ENCODE measurements around the gene GALM.
"Not testable (repeated sequence)": the region's sequence is repeated elsewhere in the genome, so short reads cannot be mapped to it uniquely, and the experiment has no call there.

The GALM gene

DNA sequence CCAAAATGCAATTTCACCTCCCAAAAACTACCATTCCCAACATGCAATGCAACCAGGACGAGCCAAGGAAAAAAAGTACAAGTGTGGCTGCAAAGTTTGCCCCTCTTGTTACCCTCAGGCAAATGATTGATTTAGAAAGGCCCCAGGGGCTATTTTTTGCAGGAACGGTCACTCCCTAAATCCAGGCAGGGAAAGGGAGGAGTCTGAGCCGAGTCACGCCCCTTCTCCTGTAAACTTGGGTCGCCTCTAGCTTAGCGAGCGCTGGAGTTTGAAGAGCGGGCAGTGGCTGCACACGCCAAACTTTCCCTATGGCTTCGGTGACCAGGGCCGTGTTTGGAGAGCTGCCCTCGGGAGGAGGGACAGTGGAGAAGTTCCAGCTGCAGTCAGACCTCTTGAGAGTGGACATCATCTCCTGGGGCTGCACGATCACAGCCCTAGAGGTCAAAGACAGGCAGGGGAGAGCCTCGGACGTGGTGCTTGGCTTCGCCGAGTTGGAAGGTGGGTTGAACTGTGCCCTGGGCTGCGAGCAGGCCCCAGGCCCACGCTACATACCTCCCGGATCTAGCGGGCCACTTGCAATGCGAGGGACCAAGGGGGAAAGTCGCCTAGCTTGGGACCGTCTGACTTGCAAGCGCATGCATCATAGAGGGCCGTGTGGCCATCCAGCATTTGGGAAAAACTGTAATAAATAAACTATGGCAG is at the start of gene GALM:
GALM (plus strand) TSS at position 261 of the 702 bp plus-strand sequence; CDS start at position 309, 48 bp downstream.
- peak; percentile 21 for DNase-seq (ENCODE audit: low read depth)

- no peak for DNase-seq (ENCODE audit: low read depth)
Observed at GRCh38 chr2:38617301-38617700, 48.6 kb upstream of the GALM start.

- no peak for DNase-seq (ENCODE audit: low read depth)
Observed at GRCh38 chr2:38619458-38620164, 46.3 kb upstream of the GALM start.

DNA sequence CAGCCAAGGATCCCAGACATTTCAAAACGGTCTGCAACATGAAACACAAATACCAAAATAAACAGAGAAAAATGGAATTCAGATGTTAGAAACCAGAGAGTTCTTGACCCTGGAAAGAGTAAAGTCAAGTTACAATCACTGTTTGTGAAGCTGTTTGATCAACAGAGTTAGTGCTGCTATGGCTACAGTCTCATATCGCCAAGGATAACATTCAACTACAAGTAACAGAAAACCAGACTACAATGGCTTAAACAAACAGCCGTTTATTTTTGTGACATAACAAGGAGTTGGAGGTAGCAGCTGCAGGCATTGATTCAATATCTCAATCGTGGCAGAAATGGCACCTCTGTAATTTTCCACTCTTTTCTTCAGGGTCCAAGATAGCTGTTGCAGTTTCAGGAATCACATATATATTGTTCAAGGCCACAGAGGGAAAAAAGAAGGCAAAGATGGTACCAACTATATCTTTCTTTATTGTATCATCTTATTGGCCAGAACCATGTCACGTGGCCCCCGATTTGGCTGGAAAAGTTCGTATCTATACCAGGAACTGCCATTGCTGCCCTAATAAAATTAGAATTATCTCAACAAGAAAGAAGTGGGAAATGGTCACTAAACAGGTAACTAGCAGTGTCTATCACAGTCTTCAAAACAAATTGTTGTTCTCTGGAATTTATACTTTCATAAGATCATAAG is 45.5 kb upstream of the GALM start:
- no peak for DNase-seq (ENCODE audit: low read depth)

DNA sequence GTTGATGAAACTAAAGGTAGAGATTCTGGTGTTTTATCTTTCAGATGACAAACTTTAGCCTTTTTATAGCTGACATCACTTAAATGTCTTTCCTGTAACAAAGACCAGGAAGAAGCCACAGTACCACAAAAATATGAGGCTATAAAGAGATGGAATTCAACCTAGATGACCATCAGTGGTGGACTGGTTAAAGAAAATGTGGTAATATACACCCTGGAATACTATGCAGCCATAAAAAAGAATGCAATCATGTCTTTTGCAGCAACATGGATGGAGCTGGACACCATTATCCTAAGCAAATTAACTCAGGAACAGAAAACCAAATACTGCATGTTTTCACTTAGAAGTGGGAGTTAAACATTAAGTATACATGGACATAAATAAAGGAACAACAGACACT is 44.9 kb upstream of the GALM start:
- no peak for DNase-seq (ENCODE audit: low read depth)

- no peak for DNase-seq (ENCODE audit: low read depth)
Observed at GRCh38 chr2:38622210-38622609, 43.7 kb upstream of the GALM start.

- no peak for DNase-seq (ENCODE audit: low read depth)
Observed at GRCh38 chr2:38626326-38627035, 39.4 kb upstream of the GALM start.

DNA sequence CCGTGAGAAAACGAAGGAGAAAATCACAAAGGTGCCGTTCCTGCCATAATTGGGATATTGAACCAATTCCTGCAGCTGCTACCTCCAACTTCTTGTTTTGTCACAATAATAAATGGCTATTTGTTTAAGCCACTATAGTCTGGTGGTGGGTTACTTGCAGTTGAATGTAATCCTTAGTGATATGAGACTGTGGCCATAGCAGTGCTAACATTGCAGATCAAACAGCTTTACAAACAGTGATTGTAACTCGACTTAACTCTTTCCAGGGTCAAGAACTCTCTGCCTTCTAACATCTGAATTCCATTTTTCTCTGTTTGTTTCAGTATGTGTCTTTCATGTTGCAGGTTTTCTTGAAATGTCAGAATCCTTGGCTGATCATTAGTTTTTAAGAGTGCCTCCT is 38.5 kb upstream of the GALM start:
- no peak for DNase-seq (ENCODE audit: low read depth)

GRCh38 chr2:38629684-38630083 is 36.2 kb upstream of the GALM start:
- DNase-seq (ENCODE audit: low read depth), result no peak

DNA sequence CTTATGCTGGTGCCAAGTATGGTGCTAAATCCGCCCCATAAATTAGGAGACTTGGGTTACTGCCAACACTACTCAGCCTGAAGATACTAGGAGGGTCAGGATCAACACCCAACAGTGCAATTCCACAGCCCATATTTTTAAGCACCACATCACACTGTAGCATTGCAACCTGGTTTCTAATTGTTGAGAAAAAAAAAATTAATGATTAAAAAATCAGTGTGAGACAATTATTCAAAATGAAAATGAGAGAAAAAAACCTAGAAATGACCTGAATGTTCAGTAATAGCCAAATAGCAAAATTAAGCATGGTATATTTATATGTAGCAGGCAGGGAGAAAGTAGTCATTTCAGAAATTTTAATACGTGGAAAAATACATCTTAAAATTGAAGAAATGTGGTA is 33.9 kb upstream of the GALM start:
- DNase-seq (ENCODE audit: low read depth), result no peak

DNA sequence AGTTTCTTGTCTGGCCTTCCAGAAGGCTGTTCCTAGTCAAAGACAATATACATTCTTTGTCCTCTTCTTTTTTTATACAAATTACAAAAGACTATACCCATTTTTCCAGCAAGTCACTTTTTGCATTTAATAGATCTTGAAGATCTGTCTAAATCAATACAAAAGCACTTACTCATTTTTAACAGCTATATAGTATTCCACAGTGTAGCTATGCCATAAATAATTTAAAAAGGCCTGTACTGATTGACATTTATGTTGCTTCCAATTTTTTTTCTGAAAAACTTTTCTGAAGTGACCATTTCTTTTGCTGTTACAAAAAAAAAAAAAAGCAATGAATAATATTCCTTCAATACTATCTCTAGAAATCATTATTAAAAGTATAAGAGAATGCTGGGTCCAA is 32.9 kb upstream of the GALM start:
- DNase-seq (ENCODE audit: low read depth), result no peak

DNA sequence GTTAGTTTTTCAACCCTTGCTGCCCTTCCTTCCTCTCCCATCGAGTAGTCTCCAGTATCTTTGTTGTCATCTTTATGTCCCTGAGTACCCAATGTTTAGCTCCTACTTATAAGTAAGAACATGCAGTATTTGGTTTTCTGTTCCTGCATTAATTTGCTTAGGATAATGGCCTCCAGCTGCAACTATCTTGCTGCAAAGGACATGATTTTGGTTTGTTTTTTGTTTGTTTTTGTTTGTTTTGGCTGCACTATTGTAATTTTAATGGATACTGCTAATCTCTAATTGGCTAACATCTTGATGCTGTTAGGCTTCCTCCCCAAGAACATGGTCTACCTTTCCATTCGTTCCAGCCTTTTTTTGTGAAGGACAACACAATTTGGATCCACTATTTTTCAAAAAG is 32.0 kb upstream of the GALM start:
- no peak for DNase-seq (ENCODE audit: low read depth)

DNA sequence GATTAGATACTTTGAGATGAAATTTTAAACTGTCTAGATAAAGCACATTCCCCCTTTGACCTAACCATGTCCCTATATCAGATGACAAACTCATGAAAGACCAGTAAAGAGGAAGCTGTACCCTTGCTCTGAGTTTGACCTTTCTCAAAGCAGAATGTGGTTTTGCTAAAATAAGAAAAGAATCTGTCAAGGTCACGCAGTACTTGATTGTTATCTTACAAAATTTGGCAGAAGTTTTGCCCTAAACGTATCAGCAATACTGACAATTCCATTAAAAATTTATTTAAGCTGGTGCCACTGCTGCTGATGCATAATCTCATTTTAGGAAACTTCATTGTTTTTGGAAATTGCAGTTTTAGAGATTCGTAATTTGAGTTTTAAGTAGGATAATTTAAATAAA is 31.2 kb upstream of the GALM start:
- no peak for DNase-seq (ENCODE audit: low read depth)

DNA sequence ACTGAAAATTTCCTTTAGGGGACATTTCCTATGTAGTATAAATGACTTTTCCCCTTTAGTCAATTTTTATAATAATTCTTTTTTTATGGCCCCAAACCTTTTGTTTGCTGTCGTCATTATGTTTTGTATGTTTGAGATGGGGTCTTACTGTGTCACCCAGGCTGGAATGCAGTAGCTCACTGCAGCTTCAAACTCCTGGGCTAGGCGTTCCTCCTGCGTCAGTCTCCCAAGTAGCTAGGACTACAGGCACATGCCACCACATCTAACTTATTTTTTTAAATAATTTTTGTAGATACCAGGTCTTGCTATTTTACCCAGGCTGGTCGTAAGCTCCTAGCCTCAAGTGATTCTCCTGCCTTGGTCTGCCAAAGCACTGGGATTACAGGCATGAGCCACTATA is 30.8 kb upstream of the GALM start:
- DNase-seq (ENCODE audit: low read depth), result no peak

GRCh38 chr2:38636069-38636468 is 29.8 kb upstream of the GALM start:
- DNase-seq (ENCODE audit: low read depth), result no peak

DNA sequence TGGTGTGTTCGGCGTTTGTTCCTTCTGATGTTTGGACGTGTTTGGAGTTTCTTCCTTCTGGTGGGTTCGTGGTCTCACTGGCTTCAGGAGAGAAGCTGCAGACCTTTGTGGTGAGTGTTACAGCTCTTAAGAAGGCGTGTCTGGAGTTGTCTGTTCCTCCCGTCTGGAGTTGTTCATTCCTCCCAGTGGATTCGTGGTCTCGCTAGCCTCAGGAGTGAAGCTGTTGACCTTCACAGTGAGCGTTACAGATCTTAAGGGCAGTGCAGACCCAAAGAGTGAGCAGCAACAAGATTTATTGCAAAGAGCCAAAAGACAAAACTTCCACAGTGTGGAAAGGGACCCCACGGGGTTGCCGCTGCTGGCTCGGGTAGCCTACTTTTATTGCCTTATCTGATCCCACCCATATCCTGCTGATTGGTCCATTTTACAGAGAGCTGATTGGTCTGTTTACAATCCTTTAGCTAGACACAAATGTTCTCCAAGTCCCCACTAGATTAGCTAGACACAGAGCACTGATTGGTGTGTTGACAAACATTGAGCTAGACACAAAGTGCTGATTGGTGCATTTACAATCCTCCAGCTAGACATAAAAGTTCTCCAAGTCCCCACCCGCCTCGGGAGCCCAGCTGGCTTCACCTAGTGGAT is 23.4 kb upstream of the GALM start:
- not testable (repeated sequence) for DNase-seq (ENCODE audit: low read depth)

DNA sequence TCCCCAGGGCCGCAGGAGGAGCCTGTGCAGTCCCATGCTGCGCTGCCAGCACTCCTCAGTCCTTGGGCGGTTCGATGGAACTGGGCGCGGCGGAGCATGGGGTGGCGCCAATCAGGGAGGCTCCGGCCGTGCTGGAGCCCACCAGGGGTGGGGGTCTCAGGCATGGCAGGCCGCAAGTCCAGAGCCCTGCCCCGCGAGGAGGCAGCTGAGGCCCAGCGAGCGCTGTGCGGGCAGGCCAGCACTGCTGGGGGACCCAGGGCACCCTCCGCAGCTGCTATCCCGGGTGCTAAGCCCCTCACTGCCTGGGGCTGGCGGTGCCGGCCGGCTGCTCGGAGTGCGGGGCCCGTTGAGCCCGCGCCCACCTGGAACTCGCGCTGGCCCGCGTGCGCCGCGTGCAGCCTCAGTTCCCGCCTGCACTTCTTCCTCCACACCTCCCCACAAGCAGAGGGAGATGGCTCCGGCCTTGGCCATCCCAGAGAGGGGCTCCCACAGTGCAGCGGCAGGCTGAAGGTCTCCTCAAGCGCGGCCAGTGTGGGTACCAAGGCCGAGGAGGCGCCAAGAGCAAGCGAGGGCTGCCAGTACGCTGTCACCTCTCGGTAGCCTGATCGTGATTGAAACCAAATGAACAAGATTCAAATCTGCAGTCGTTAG is 22.8 kb upstream of the GALM start:
- no peak for DNase-seq (ENCODE audit: low read depth)

GRCh38 chr2:38643683-38644511 is 22.0 kb upstream of the GALM start:
- not testable (repeated sequence) for DNase-seq (ENCODE audit: low read depth)

- no peak for DNase-seq (ENCODE audit: low read depth)
Observed at GRCh38 chr2:38648107-38648761, 17.7 kb upstream of the GALM start.

DNA sequence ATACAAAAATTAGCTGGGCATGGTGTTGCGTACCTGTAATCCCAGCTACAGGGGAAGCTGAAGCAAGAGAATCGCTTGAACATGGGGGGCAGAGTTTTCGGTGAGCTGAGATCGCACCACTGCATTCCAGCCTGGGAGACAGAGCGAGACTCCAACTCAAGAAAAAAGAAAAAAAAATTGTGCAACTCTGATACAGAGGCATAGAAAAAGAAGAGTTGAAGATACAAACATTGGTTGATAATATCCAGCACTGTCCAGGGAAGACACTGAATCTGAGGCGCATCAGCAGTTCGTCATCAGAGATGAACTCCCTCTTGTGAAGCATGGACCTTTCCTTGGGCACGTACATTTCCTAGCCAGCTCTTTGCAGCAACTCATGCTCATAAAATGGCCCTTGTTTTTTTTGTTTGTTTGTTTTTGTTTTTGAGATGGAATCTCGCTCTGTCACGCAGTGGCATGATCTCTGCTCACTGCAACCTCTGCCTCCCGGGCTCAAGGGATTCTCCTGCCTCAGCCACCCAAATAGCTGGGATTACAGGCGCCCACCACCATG is 16.7 kb upstream of the GALM start:
- DNase-seq (ENCODE audit: low read depth), result no peak

Measured in stimulated activated CD8-positive, alpha-beta memory T cell treated with anti-CD3 and anti-CD28 coated beads, Interleukin-12 subunit alpha, Interleukin-12 subunit beta, amount 100 ng/mL, for 4 hours (primary cell).